ENCODE results near the gene HBG2. TPM values are rescaled to one million over a fixed set of nuclear protein-coding genes. Genes with fewer than 3 reads are reported as not detected.

The HBG2 gene
- total and polyA plus RNA-seq, 9 of the 15 experiments (the other 6 are each of a cell fraction or from before 2014, with no cell fraction given) = 1,626 to 58,619 (median 10,515) TPM

GRCh38 chr11:5277807-5278382 lies 23.3 kb upstream of the HBG2 start:
- no TSS peak for BruUV-seq (replicated peaks)
- TF ChIP-seq PML (IDR thresholded peaks at IDR 0.05; ENCODE audit: low read length) (no peak), ZNF512 (tag; IDR thresholded peaks at IDR 0.05) (no peak), ZNF140 (CRISPR knock-in tag; IDR thresholded peaks at IDR 0.05) (no peak), RFX5 (IDR thresholded peaks at IDR 0.05; ENCODE audit: low read depth, low read length) (no peak), PHF21A (IDR thresholded peaks at IDR 0.05; ENCODE audit: borderline replicate concordance, low read depth) (no peak), ATF3 (IDR thresholded peaks at IDR 0.05) (peak; percentile 56; the same call in 1 of the 2 replicates), ATF3 (CRISPR knock-in tag; conservative IDR thresholded peaks at IDR 0.05) (no peak), NR2C2 (CRISPR knock-in tag; IDR thresholded peaks at IDR 0.05) (no peak), NR2C2 (tag; IDR thresholded peaks at IDR 0.05) (peak; percentile 50; the same call in 1 of the 2 replicates), SMAD2 (IDR thresholded peaks at IDR 0.05; ENCODE audit: low read depth, low read length) (no peak), HEY1 (CRISPR knock-in tag; IDR thresholded peaks at IDR 0.05; ENCODE audit: borderline replicate concordance) (no peak), BHLHE40 (IDR thresholded peaks at IDR 0.05; ENCODE audit: low read length) (no peak), NCOA2 (IDR thresholded peaks at IDR 0.05; ENCODE audit: partially characterized antibody in 2 of 2) (peak in 1 of 2 experiments; percentile 13), ZNF384 (IDR thresholded peaks at IDR 0.05; ENCODE audit: low read depth, low read length) (no peak), TSC22D4 (tag; IDR thresholded peaks at IDR 0.05) (no peak), ZNF282 (CRISPR knock-in tag; IDR thresholded peaks at IDR 0.05) (no peak), ZNF639 (CRISPR knock-in tag; conservative IDR thresholded peaks at IDR 0.05 in 1 of 2, IDR thresholded peaks at IDR 0.05 in 1 of 2) (0 out of 4 replicates have a peak, but pooled peaks of 1 of the 2 experiments have one; percentile 28), FOXA1 (IDR thresholded peaks at IDR 0.05; ENCODE audit: borderline replicate concordance) (no peak), HMGN3 (IDR thresholded peaks at IDR 0.05; ENCODE audit: borderline replicate concordance, extremely low read depth, insufficient read length, low read depth, low read length) (no peak), NFYB (IDR thresholded peaks at IDR 0.05; ENCODE audit: extremely low read depth, insufficient read length) (no peak)

More at GRCh38 chr11:5277807-5278382, 23.3 kb upstream of the HBG2 start:
- Histone ChIP-seq H4K20me1 (replicated peaks; ENCODE audit: control insufficient read depth, insufficient read depth, low read length) (no peaks in the 10 kb centered on the region), H3K79me2 (ENCODE audit: control insufficient read depth, insufficient read depth, low read length) (peaks cover 82% of the 10 kb centered on the region), H3K36me3 (ENCODE audit: control insufficient read depth, insufficient read depth, low read length) (peaks cover 48% of the 10 kb centered on the region), H3K4me2 (ENCODE audit: insufficient read depth, low read length) (peak overlapping the region; percentile 47; the same call in 1 of the 2 replicates), H3K27me3 (ENCODE audit: control insufficient read depth in 2 of 2, insufficient read depth in 2 of 2, low read length in 2 of 2) (no peaks in the 10 kb centered on the region), H2AFZ (ENCODE audit: low read depth, low read length) (no peak overlapping the region), H3K9ac (ENCODE audit: insufficient read depth in 1 of 2, low read depth in 2 of 2, low read length in 2 of 2) (peak overlapping the region in 1 of 2 experiments; percentile 5; a peak in 1 of 4 replicates), H3K4me3 (no peak overlapping the region), H3K4me1 (replicated peaks in 1 of 2; ENCODE audit: control insufficient read depth in 2 of 2, insufficient read depth in 2 of 2, low read length in 2 of 2) (peaks cover 36 to 88% of the 10 kb centered on the region in 2 experiments), H3K27ac (ENCODE audit: extremely low read depth, low read depth, low read length) (peak overlapping the region; percentile 87), H3K9me1 (ENCODE audit: control insufficient read depth, insufficient read depth, low read length) (no peaks in the 10 kb centered on the region), H3K9me3 (replicated peaks; ENCODE audit: control insufficient read depth, insufficient read depth, low read depth, low read length) (no peaks in the 10 kb centered on the region)
- intact Hi-C loops (cut with micrococcal nuclease) (no loop called here), in situ Hi-C loops (cut with MboI) (no loop called here)
- ATAC-seq (no peak), DNase-seq (ENCODE audit: extremely low read depth in 1 of 4, low spot score in 3 of 4) (no peak), FAIRE-seq (no peak)
- POLR2A ChIA-PET = interaction anchor here (0.6 to 7.3 kb wide), 10 partner anchors 8 to 228 kb away, joined by 3 to 55 read pairs (median 4); partner anchors contain the start of gene HBE1
- 0% methylated on average over 1 of the region's 1 CpG for WGBS (ENCODE audit: insufficient coverage, low coverage, missing lambda C conversion rate)
- CTCF ChIA-PET (ENCODE audit: low intra/inter-chr PET ratio) = no interaction called here
